ENCODE data around the gene MAML3.

The MAML3 gene

GRCh38 chr4:139802931-139803330 is 351.1 kb downstream of the MAML3 start:
- ATAC-seq, result no peak

GRCh38 chr4:139802488-139802887 is 351.5 kb downstream of the MAML3 start:
- ATAC-seq, result no peak

GRCh38 chr4:139801895-139802294 is 352.1 kb downstream of the MAML3 start:
- ATAC-seq, result no peak

GRCh38 chr4:139800082-139800481 is 353.9 kb downstream of the MAML3 start:
- ATAC-seq, result no peak

- no peak for ATAC-seq
Observed at GRCh38 chr4:139799615-139800014, 354.4 kb downstream of the MAML3 start.

- ATAC-seq, result no peak
Observed at GRCh38 chr4:139798456-139798855, 355.5 kb downstream of the MAML3 start.

GRCh38 chr4:139797287-139797686 is 356.7 kb downstream of the MAML3 start:
- ATAC-seq, result no peak

- no peak for ATAC-seq
Observed at GRCh38 chr4:139795527-139796314, 358.3 kb downstream of the MAML3 start.

- ATAC-seq, result no peak
Observed at GRCh38 chr4:139794158-139794954, 359.6 kb downstream of the MAML3 start.

- ATAC-seq, result no peak
Observed at GRCh38 chr4:139791681-139792080, 362.3 kb downstream of the MAML3 start.

- no peak for ATAC-seq
Observed at GRCh38 chr4:139790291-139790690, 363.7 kb downstream of the MAML3 start.

GRCh38 chr4:139789096-139789654 is 364.8 kb downstream of the MAML3 start:
- no peak for ATAC-seq

GRCh38 chr4:139786494-139787354 is 367.3 kb downstream of the MAML3 start:
- ATAC-seq, result no peak

- no peak for ATAC-seq
Observed at GRCh38 chr4:139785356-139785755, 368.6 kb downstream of the MAML3 start.

GRCh38 chr4:139783741-139784484 is 370.1 kb downstream of the MAML3 start:
- no peak for ATAC-seq

GRCh38 chr4:139782926-139783522 is 371.0 kb downstream of the MAML3 start:
- ATAC-seq, result no peak

GRCh38 chr4:139781066-139781465 is 372.9 kb downstream of the MAML3 start:
- no peak for ATAC-seq

GRCh38 chr4:139779691-139780090 is 374.3 kb downstream of the MAML3 start:
- no peak for ATAC-seq

- ATAC-seq, result no peak
Observed at GRCh38 chr4:139777757-139778156, 376.2 kb downstream of the MAML3 start.

GRCh38 chr4:139776235-139776634 is 377.7 kb downstream of the MAML3 start:
- ATAC-seq, result no peak

- ATAC-seq, result no peak
Observed at GRCh38 chr4:139774759-139775487, 379.1 kb downstream of the MAML3 start.
